Epithelial cell of proximal tubule (primary cell): ENCODE data around the gene SLC49A4. TPM values are rescaled to one million over a fixed set of nuclear protein-coding genes. Genes with fewer than 3 reads are reported as not detected.

Experiments
- DNase-seq: peaks from one replicate; pipeline ENCODE4 v3.0.0-alpha.2; 2011; ENCODE audit warnings: low read depth
- H3K4me3 ChIP-seq: 2 replicates; pipeline ENCODE4 v1.5.1; 2011; ENCODE audit warnings: low read depth, mild to moderate bottlenecking, low read length
- CTCF ChIP-seq: conservative IDR thresholded peaks from 2 replicates; pipeline ENCODE4 v1.5.1; 2012; ENCODE audit warnings: low read depth, mild to moderate bottlenecking, low read length
- total RNA-seq: library from RNA; depleted of rRNA; stranded (reverse); fragments of >200 nt; gene quantifications from 2 replicates; pipeline ENCODE4 v1.2.3, GENCODE V29; 2015

The SLC49A4 gene
- total RNA-seq, 1 donor from 2014 or later, result 12.2 TPM

GRCh38 chr3:122785231-122785630, 9.6 kb upstream of the SLC49A4 start:
- no peak overlapping the region for H3K4me3 ChIP-seq
- TF ChIP-seq CTCF, result no peak
- DNase-seq, result no peak

DNA sequence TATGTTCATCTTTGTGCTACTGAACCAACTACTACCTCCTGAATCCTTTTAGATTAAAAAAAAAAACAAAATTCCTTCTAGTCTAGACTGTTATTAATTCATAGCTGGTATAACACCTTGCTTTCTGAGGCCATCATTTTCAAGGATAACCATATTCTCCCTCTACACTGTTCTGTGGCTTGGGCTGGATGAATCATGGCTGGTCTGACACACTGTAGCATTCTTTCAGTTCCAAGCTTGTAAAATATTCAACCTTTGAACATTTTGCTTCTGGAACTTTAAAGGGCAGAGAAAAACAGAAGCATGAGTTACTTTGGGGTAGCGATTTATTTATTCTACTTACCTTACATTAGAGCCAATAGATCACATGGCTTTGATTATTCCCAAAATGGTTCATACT, 8.8 kb upstream of the SLC49A4 start:
- TF ChIP-seq CTCF, result no peak
- peak; percentile 32 for DNase-seq
- H3K4me3 ChIP-seq, result no peak overlapping the region

DNA sequence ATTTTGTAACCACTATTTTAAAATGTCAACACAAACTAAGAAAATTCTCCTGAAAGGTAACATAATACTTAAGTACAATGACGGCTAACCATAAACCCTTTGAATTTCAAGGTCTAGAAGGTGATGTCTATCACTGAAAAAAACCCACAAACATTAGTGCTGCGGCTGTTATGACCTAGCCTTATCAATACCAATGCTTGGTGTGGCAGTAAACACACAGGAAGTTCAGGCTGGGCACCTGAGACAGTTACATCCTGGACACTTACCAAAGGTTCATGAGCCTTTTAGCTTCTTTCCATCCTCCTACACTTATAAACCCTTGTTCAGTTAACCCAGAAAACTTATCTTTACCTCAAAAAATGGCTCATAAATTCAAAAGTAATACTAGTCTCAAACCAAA, 7.0 kb upstream of the SLC49A4 start:
- no peak overlapping the region for H3K4me3 ChIP-seq
- TF ChIP-seq CTCF, result no peak
- no peak for DNase-seq

DNA sequence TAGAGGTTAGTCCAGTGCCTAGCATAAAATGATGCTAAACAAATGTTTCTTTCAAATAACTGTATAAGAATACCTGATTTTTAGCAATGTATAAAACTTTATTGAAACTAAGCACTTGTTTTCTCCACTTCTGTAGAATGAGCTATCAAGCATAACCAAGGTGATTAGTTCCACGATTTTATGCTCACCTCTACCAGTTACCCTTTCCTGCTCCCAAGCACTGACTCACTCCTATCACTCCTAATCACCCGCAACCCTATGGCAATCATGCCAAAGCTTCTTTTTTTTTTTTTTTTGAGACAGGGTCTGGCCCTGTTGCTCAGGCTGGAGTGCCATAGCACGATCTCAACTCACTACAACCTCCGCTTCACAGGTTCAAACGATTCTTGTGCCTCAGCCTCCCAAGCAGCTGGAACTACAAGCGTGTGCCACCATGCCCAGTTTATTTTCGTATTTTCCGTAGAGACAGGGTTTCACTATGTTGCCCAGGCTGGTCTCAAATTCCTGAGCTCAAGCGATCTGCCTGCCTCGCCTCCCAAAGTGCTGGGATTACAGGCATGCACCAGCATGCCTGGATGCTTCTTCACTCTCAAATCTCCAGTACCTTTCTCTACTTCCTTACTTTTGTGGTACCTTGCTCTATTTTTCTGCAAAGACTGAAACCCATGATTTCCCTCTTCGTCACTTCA, 5.1 kb upstream of the SLC49A4 start:
- no peak overlapping the region for H3K4me3 ChIP-seq
- DNase-seq, result no peak
- TF ChIP-seq CTCF, result no peak

DNA sequence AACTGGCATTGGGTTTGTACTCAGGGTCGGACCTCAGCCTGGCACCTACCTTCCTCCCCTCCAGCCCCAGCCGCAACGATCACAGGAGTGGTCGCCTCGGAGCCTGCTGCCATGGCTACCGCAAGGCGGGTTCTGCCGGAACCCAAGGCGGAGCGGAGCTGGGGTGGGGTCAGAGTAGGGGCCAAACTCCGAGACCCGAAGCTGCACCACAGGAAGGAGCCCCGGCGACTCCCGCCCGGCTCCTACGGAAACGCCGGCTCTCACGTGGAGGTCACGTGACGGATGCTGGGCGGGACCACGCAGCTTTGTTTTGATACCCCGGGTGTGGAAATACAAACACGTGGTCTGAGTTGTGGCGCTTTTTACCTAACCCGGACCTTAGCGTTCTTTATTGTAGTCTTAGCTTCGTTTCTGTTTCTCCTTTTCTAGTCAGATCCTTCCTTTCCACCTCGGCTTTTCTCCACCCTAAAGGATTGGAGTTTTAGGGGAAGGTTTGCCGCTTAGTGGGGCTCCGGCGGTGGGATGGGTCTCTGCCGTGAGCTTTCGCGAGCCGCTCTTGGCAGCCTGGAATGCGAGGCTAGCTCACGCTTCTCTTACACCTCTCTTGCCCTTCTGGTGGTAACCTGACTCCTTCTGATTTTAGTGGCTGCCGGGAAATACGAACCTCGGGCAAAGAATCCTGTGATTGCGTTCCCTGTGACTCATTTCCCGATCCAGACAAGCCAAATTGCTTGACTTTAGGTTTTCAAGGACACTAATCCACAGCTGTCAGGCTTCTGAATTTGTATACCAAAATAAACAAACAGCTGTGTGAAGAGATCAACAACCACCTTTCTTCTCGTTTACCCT, 1.1 kb upstream of the SLC49A4 start, which contains the start of gene HSPBAP1:
Gene HSPBAP1 (minus strand): TSS at position 264 of the 849 bp plus-strand sequence. CDS start 151 bp downstream, at position 113.
- TF ChIP-seq CTCF, result no peak
- peak within 1 kb of the TSS; percentile 72 for H3K4me3 ChIP-seq
- DNase-seq, result peak; percentile 84

- peak overlapping the region; percentile 72 for H3K4me3 ChIP-seq
- TF ChIP-seq CTCF, result no peak
- peak; percentile 63 for DNase-seq
Observed at GRCh38 chr3:122794483-122794778, 438 bp upstream of the SLC49A4 start.
